HG03439 (cell line): ENCODE data around the gene RBBP5.

Experiments used
- ATAC-seq: cut with Tn5 transposase; IDR thresholded peaks from one replicate; pipeline ENCODE4 v1.9.1; 2021; ENCODE audit warnings: mild to moderate bottlenecking, moderate library complexity; ENCODE audit not compliant: unreplicated experiment

The RBBP5 gene

DNA sequence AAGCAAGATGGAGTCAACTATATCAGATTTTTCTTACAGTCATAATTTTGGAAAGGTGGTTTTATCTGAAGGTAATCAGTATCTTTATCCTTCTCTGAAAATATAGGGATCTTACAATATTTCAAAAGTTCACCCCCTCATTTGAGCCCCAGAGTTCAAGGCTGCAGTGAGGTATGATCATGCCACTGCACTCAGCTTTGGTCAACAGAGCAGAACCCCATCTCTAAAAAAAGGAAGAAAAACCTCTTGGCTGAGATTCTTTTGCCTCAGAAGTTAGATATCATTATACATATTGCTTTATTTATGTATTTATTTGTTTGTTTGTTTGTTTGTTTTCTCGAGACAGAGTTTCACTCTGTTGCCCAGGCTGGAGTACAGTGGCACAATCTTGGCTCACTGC is 11.5 kb upstream of the RBBP5 start:
- no peak for ATAC-seq

DNA sequence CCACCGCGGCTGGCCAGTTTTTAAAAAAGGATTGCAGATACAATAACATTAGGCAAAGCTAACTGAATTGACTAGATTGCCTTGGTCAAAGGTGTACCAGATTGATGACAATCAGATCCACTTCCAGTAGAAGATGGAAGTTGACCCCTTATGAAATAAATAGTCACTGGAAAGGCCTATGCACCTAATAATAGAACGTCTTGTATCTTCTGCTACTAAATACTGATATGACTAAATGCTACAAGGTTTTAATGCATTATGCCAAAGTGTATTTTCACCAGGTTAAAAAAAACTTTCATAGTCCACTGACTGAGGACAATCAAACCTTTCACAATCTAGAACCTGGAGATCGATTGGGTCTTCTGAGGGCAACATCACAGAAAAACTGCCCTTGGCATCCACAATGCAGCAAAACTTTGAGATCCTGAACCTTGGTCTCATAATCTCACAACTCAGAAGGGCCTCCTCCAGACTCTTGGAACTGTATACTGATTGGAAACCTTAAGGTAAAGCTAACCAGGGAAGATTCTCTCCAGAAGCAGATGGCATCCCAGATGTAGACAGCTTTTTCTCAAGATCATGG is 7.8 kb upstream of the RBBP5 start:
- ATAC-seq = no peak

DNA sequence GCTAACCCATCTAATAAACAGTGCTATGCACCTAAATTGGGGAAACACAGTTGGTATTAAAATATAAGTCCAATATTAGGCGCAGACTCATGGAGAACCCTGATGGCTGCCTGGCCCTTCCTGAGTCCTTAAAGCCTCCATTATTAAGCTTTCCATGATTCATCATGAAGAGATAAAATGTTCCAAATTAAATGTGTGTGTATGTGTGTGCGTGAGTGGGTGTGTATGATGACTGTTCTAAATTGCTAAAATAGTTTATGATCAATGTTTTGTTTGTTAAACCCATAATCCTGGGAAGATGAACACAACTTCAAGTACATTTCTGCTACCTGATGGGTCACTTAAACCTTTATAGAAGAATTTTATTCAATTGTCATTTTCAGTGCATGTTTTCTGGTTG is 6.3 kb upstream of the RBBP5 start:
- no peak for ATAC-seq

DNA sequence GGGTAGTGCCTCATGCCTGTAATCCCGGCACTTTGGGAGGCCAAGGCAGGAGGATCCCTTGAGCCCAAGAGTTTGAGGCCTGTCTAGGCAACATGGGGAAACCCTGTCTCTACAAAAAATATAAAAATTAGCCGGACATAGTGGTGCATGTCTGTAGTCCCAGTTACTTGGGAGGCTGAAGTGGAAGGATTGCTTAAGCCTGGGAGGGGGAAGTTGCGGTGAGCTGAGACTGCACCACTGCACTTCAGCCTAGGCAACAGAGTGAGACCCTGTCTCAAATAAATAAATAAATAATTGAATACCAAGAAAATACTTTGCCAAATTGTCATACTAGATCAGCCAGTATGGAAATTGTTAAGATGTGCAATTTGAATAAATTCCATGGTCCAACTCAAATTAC is 5.9 kb upstream of the RBBP5 start:
- ATAC-seq = no peak

DNA sequence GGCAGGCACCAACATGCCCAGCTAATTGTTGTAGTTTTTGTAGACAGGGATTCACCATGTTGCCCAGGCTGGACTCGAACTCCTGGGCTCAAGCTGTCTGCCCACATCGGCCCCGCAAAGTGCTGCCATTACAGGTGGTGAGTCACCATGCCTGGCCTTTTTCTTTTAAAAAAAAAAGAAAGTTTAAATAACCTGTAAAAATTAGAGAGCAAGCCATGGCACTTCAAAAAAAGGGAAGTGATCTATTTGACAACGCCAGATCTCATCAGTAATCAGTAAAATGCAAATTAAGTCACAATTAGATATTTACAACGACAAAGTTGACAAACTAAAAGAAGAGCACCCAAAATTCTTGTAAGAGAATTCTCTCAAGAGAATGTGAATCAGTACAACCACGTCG is 2.9 kb upstream of the RBBP5 start:
- no peak for ATAC-seq

DNA sequence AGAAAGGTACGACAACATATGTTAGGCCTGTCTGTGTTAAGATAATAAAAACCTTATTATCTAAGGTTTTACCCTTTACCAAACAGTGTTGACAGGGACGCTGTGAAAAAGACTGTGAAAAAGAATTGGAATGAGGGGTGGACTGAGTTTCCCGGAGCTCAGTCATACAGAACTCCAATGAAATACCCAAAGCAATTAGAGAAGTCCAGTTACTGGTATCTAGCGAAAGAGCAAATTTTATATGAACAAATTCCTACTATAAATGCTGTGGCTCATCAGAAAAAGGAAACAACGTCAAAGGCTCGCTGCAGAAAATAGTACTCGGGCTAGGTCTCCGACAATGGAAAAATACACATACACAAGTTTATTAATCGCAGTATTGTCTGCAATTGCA is 708 bp upstream of the RBBP5 start:
- peak; percentile 11 for ATAC-seq

DNA sequence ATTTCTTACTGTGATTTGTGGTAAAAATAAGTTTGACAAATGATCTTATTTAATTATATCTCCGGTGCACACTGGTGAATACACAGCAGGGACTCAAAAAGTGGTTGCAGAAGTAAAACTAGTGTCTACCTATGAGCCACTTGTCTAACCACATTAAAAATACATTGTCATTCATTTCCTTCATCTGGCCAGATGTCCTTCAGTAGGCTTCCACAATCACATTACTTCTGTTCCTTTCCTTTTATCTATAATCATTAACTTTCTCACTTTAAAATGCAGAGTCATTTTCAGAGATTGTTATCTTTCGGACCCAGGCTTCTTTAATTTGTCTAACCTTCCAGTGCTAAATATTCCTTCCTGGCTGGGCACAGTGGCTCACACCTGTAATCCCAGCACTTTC is 3.0 kb downstream of the RBBP5 start:
- ATAC-seq = no peak

DNA sequence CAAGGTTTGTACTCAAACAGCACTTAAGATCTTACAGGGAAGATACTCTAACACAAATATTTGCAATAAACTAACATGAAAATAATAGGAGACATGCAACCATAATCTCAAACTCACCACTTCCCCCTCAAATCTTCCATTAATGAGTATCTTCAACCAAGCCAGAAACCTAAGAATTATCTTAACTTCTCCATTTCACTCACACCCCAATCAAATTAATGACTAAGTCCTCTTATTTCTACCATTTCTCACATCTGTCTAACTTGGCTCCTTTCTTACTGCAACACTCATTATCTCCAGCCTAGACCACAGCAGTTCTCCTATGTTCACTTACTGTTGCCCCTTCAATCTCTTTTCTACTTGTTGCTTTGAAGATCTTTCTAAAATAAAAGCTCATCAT is 10.4 kb downstream of the RBBP5 start:
- ATAC-seq = no peak

DNA sequence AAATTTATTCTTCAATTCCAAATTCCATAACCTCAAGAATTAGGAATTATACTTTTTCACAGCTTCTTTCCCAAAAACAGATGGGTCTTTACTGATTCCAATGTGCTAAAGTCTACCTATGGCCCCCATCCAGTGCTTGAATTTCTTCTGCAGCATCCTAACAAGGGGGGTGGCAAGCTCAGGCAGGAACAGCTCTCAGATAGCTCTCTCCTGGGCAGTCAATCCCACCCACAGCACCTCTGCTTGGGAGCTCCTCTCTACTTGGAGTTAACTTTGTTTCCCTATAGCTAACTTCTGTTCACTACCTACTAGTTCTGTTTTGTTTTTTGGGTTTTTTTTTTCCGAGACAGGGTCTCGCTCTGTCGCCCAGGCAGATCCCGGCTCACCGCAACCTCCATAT is 12.1 kb downstream of the RBBP5 start:
- no peak for ATAC-seq

DNA sequence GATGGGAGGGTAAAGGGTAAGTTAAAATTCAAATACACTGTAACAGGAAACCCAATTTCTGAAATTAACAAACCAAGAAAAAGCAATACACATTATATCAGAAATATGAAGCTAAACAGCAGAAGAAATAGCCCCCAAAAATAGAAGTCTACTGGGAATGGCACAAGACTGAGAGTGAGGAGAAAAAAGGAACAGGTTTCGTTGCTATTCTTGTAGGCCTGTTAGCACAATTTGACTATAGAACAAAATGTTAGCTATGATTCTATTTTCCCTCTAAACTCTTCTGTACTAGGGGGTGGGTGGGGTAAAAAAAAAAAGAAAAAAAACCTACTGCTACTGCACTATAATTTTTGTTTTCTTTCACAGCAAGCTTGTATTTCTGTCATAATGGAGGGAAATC is 12.5 kb downstream of the RBBP5 start:
- no peak for ATAC-seq

DNA sequence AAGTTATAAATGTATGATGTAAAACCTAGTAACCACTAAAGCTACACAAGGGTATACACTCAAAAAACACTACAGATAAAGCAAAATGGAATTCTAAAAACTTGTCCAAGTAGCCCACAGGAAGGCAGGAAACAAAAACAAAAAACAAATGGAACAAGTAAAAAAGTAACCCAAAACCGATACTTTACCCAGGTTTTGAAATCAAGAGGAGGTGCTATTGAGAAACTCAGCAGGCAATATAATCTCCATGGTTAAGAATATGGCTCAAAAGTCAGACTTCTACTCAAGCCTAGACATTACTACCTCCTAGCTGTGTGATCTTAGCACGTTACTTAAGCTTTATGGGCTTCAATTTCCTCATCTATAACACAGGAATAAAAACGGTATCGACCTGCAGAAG is 13.3 kb downstream of the RBBP5 start:
- no peak for ATAC-seq

DNA sequence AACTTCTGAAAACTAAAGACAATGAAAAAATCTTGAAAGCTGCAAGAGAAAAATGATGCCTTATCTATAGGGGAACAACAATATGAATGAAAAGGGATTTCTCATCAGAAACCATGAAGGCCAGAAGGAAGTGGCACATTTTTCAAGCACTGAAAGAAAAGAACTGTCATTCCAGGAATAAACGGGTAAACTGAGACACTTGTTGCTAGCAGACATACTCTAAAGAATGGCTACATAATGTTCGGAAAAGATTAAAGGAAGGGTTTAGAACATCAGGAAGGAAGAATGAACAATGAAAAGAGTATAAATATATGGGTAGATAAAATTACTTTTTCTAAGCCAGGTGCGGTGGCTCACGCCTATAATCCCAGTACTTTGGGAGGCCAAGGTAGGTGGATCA is 14.5 kb downstream of the RBBP5 start:
- no peak for ATAC-seq

DNA sequence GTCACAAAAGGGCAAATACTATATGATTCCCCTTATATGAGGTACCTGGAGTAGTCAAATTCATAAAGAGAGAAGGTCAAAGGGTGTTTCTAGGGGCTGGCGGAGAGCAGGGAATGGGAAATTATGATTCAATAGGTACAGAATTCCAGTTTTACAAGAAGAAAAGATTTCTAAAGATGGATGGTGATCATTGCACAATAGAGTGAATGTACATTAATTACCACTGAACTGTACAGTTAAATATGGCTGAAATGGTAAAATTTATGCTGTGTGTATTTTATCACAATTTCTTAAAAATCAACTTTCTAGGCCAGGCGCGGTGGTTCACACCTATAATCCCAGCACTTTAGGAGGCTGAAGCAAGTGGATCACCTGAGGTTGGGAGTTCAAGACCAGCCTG is 19.4 kb downstream of the RBBP5 start:
- no peak for ATAC-seq

DNA sequence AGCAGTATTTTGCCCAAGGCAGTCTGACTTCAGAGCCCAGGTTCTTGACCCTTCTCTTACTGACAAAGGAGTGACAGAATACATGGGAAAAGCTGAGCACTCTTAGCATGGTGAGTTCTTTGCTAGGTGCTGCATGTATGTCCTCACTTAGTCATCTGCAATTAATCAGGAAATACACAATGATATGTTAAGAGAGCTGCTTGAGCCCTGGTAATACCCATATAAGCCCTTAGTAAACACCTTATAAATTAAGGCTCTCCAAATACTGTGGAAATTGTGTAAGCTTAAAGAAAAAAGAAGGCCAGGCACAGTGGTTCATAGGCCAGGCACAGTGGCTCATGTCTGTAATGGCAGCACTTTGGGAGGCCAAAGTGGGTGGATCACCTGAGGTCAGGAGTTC is 23.5 kb downstream of the RBBP5 start:
- ATAC-seq = no peak

DNA sequence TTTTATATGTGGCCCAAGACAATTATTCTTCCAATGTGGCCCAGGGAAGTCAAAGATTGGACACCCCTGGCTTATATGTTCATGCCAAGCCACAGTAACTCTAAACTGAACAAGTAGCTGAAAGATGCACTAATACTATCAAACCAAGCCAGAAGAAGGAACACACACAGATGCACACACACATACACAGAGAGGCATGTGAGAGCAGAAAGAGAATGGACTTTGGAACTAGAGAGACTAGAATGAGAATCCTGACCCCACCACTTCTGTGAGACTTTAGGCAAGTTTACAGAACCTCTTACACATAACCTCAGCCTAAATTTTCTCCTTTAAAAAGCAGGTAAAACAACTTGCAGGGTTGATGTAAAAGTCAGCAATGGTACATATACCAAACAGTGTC is 26.4 kb downstream of the RBBP5 start:
- no peak for ATAC-seq

DNA sequence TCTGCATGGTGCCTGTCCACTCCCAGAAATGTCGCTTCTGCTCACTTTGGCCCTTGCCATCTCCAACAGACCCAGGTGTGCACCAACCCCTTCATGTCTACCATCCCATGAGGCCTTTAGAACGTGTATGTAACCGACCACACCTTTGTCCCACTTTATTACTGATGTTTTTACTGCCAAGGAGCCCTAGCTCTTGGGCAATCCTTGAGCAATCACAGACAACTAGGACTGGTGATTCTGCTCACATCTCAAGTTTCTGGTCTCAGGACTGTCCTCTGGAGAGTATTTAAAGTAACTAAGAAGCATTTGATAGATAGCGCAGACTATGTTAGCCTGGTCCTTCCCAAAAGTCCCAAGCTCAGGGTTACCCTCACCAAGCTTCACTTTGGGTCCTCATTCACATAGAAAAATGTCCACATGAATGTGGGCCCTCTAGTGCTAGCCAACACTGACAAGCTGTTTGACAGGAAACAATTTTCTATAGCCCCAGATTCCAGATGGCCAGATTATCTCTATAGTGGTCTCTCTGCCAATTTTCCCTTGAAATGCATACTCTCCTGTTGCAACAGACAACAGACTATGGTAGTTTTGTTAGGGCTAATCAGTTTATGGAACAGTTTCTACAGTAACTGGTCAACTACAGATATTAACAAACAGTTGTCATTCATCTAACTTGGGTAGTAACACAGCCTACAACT is 30.6 kb downstream of the RBBP5 start:
- ATAC-seq = no peak

DNA sequence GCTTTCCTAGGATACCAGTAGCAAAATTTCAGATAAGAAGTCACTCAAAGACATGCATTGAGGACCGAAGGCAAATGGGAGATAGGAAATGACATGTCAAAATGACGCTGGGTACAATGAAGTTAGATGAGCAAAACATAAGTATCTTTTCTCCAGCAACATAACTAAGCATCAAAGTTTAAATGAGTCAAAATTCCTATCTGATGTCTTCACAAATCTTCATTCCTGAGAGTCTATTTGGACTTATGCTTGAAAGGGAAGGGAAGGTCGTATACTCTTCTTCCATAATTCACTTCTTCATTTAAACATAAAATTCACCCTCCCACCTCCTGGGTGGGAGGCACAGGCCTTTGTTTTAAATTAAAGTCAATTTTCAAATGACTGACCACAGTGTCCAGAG is 33.4 kb downstream of the RBBP5 start:
- no peak for ATAC-seq

DNA sequence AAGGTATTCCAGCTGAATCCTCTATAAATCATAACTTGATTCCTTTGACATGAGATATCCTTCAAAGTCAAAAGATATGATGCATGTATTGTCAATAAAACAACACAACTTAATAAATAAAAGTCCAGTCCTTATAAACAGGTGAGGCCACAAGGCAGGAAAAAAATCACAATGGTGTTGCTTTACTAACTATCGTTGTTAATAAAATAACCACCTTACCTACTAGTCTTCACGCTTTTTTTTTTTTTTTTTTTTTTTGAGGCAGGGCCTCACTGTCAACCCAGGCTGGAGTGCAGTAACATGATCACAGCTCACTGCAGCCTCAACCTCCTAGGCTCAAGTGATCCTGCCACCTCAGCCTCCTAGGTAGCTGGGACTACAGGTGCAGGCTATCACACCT is 37.4 kb downstream of the RBBP5 start, which contains the start of gene TMEM81:
TSS of gene TMEM81 (minus strand) at position 101 of the 400 bp plus-strand sequence. CDS start 140 bp downstream, outside the sequence.
- no peak for ATAC-seq

DNA sequence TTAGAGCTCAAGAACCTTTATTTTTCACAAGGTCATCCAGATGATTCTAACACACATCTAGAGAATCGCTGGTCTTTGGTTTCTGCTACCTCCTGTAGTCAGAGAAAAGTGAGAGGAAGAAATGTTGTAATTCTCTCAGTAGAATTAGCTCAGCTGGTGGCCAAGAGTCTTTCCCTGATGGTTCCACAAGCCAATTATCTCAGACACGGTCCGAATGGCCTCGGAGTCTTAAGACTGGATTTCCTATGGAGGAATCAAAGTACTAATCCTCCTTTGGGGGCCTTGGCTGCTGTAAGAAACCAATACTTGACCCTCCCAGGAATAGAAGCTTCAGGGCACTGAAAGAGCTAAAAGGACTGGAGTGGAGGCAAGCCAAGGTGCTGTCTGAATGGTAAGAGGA is 39.3 kb downstream of the RBBP5 start:
- no peak for ATAC-seq

DNA sequence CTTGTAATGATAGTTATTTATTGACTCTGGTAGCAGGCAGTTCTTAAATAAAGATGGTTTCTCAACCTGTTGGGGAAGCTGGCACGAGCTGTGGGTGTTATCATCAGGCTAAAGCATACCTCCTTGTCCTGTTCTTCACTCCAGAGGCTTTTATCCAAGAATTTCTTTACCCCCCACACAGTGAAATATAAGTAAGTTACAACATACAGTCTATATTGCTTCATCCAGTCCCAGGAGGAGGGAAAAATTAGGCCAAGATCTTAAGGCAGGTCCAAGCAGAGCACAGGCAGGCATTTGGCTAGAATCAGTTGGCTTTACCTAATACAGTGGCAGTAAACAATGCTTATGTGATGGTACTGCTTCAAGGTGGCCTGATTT is 43.9 kb downstream of the RBBP5 start:
- no peak for ATAC-seq

DNA sequence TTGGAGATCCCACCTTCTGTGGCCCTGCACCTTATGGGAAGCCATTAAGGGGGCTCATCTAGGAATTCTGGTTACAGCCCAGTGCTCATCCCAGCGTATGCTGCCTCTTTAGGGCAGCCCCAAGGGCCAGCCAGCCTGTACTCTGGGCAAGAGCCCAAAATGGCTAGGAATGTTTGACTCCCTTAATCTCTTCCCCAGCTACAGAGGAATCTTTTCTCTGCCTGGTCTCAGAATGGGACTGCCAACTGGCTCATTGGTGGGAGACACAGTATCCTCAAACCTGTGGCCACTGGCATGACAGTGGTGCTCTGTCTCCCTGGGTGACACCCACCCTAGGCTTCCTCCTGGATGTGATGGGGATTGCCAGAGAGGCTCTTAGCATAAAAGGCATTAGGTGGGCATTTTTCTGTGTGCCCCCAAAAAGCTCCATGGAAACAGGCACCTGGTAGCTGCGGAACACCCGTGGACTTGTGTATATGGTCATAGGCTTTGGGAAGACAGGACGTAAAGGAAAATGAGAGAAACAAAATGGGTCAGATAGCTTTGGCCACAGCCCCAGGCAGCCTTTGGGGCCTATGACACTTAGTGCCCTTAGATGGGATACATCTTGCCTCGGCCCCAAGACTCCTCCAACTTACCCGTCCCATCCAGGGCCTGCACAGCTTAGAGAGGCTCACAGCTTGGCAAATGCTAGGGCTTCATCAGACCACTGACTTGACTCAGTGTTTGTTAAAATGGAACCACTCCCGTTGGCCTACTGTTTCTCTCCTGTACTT is 44.4 kb downstream of the RBBP5 start:
- no peak for ATAC-seq

DNA sequence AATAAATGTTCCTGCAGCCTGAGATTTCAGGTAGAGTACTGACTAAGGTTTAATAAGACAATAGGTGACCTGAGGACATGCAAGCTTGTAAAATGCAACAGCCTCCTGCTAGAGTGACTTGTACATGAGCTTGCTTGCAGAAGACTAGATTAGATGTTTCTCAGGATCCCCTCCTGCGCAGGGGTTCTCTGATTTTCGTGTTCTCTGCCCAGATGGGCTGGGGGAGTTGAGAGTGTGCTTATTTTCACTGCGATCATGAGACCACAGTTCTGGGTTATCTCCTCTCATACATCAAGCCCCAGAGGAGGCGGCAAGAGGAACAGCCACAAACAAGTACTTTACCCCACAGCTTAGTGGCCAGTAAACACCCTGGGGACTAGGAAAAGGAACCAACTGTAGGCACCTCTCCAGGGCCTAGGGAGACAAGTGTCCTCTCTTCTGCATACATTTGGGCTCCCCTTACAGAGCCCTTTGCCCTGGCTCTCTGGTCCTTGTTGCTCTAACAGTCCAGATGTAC is 45.5 kb downstream of the RBBP5 start:
- ATAC-seq = no peak
